ENCODE measurements around the gene SMG6. TPM values are rescaled to one million over a fixed set of nuclear protein-coding genes. Genes with fewer than 3 reads are reported as not detected.

SMG6 gene
- total and polyA plus RNA-seq, 2 of the 4 experiments (the other 2 are of a cell fraction), result 16.3 to 30.3 TPM

DNA sequence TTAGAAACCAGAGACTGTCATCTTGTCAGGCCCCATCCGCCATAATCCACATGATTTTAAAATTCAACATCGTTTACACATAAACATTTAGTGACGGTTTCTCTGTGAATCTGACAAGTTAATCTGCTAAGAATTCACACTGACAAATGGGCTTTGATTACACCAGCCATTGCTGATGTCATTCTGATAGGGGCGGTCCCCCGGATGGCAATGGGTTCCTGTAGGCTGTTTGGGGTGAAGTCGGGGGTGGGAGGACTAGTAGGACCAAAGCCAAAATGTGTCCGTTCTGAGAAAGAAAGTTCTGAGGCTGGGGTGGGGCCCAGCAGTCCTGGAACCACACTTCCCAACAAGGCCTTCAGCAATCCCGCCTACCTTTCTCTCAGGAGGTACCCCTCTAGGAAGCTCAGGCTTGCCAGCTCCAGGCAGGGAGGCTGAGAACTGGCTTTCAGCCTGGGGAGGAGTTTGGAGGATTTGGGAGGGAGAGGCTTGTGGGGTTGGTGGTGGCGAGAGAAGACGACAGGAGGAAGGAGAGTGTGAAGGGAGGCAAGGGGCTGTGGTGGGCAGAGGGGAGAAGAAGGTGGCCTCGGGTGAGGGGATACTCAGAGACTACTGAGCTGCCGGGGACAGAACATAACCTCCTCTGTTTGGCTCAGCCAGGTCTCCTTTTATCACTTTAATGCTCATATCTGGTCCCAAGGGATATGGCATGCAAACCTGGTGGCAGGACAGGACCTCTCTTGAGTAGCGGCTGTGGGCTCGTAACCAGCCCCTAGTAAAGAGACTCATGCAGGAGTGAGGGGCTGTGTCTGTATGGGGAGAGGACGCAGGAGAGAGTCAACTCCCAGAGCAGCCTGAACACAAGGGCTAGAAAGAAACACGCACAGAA is 240.1 kb downstream of the SMG6 start:
- no peak overlapping the region for H2AK9ac ChIP-seq (replicated peaks; ENCODE audit: low read depth, low read length, poor library complexity)
- TF ChIP-seq, protein P1, sequence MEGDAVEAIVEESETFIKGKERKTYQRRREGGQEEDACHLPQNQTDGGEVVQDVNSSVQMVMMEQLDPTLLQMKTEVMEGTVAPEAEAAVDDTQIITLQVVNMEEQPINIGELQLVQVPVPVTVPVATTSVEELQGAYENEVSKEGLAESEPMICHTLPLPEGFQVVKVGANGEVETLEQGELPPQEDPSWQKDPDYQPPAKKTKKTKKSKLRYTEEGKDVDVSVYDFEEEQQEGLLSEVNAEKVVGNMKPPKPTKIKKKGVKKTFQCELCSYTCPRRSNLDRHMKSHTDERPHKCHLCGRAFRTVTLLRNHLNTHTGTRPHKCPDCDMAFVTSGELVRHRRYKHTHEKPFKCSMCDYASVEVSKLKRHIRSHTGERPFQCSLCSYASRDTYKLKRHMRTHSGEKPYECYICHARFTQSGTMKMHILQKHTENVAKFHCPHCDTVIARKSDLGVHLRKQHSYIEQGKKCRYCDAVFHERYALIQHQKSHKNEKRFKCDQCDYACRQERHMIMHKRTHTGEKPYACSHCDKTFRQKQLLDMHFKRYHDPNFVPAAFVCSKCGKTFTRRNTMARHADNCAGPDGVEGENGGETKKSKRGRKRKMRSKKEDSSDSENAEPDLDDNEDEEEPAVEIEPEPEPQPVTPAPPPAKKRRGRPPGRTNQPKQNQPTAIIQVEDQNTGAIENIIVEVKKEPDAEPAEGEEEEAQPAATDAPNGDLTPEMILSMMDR (conservative IDR thresholded peaks at IDR 0.05; ENCODE audit: low read depth, low read length), result no peak
- TF ChIP-seq, protein P2, sequence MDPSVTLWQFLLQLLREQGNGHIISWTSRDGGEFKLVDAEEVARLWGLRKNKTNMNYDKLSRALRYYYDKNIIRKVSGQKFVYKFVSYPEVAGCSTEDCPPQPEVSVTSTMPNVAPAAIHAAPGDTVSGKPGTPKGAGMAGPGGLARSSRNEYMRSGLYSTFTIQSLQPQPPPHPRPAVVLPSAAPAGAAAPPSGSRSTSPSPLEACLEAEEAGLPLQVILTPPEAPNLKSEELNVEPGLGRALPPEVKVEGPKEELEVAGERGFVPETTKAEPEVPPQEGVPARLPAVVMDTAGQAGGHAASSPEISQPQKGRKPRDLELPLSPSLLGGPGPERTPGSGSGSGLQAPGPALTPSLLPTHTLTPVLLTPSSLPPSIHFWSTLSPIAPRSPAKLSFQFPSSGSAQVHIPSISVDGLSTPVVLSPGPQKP (IDR thresholded peaks at IDR 0.05; ENCODE audit: borderline replicate concordance, low read depth, low read length), result no peak
- TF ChIP-seq POLR2A (IDR thresholded peaks at IDR 0.05; ENCODE audit: low read depth, low read length) (peak; percentile 57; the same call in 1 of the 2 replicates), NFE2L2 (IDR thresholded peaks at IDR 0.05; ENCODE audit: low read depth, low read length) (no peak)
- peak overlapping the region; percentile 90 for H3K4ac ChIP-seq (ENCODE audit: low read depth, low read length)
- POLR2A ChIA-PET (ENCODE audit: unreplicated experiment), result interaction anchor here (0.9 kb wide), 1 partner anchor 28 kb away, joined by 5 read pairs; no protein-coding TSS in a partner anchor
- peaks cover 29 to 88% of the 10 kb centered on the region in 2 experiments for H3K79me1 ChIP-seq (ENCODE audit: low read depth in 1 of 2, low read length in 2 of 2)
- 0 out of 3 replicates have a peak overlapping the region, but pooled peaks have one; percentile 72 for H2BK15ac ChIP-seq (ENCODE audit: low read depth, low read length)
- peak overlapping the region; percentile 88 for H4K5ac ChIP-seq (ENCODE audit: low read depth, low read length)
- H3K4me1 ChIP-seq (ENCODE audit: control insufficient read depth, insufficient read depth, low read length), result peaks cover 76% of the 10 kb centered on the region
- dilution Hi-C loops (cut with HindIII; ENCODE audit: low sequenced_read_pairs, unreplicated experiment) (no loop called here), in situ Hi-C loops (cut with MboI; ENCODE audit: low sequenced_read_pairs) (loop anchor here (10.0 kb wide), 1 partner anchor 111 kb away; no protein-coding TSS in a partner anchor), intact Hi-C loops (cut with micrococcal nuclease) (no loop called here)
- peaks cover 56% of the 10 kb centered on the region for H3K36me3 ChIP-seq (ENCODE audit: control insufficient read depth, insufficient read depth, low read length)
- peak overlapping the region; percentile 60 to 84; a peak in 3 of 4 replicates for H4K8ac ChIP-seq (ENCODE audit: low read depth in 2 of 2, low read length in 2 of 2)
- CTCF ChIA-PET, result interaction anchor here (0.7 kb wide), 1 partner anchor 181 kb away, joined by 3 read pairs; no protein-coding TSS in a partner anchor
- peaks cover 6% of the 10 kb centered on the region; the same call in 1 of the 2 replicates for H4K20me1 ChIP-seq (ENCODE audit: insufficient read depth, low read length)
- H2AFZ ChIP-seq (replicated peaks; ENCODE audit: low read length, poor library complexity), result no peak overlapping the region
- H3K14ac ChIP-seq (replicated peaks; ENCODE audit: low read depth, low read length), result peak overlapping the region; percentile 85
- peak overlapping the region; percentile 40; the same call in 1 of the 2 replicates for H3K56ac ChIP-seq (ENCODE audit: extremely low read depth, insufficient read depth, low read length)
- H3K4me3 ChIP-seq (ENCODE audit: insufficient read depth, low read depth, low read length), result no peak overlapping the region
- peak overlapping the region; percentile 95 for H2BK5ac ChIP-seq (ENCODE audit: low read depth, low read length, poor library complexity, severe bottlenecking)
- H2BK20ac ChIP-seq (ENCODE audit: low read depth, low read length), result no peak overlapping the region; the same call in 1 of the 2 replicates
- peak overlapping the region; percentile 95 for H2AK5ac ChIP-seq (ENCODE audit: low read depth, low read length)
- H2BK120ac ChIP-seq (ENCODE audit: low read depth, low read length), result peak overlapping the region; percentile 99
- peak overlapping the region; percentile 90 for H4K91ac ChIP-seq (ENCODE audit: insufficient read depth, low read depth, low read length)
- 86% methylated on average over 6 of the region's 16 CpGs; no CpG with 5 or more reads in 1 of the 2 experiments for WGBS, 2 experiments (ENCODE audit: extremely low coverage in 2 of 2, insufficient read length in 1 of 2)
- DNase-seq, result peak; percentile 72
- H3K27ac ChIP-seq (ENCODE audit: insufficient read depth, low read length), result peak overlapping the region; percentile 85
- H3K9me3 ChIP-seq (ENCODE audit: control insufficient read depth, insufficient read depth, low read length), result no peaks in the 10 kb centered on the region
- H3K23ac ChIP-seq (ENCODE audit: low read depth, low read length), result peak overlapping the region; percentile 73
- no TSS peak for BruUV-seq (replicated peaks)
- ATAC-seq (ENCODE audit: low read depth), result no peak
- H3K18ac ChIP-seq (ENCODE audit: low read depth, low read length), result peak overlapping the region; percentile 94
- H3K4me2 ChIP-seq (ENCODE audit: low read depth, low read length), result no peak overlapping the region
- H3K9ac ChIP-seq (ENCODE audit: low read depth, low read length), result peak overlapping the region; percentile 41; the same call in 1 of the 2 replicates
- H3K27me3 ChIP-seq (ENCODE audit: control insufficient read depth, insufficient read depth, low read length), result no peaks in the 10 kb centered on the region
- peaks cover 41% of the 10 kb centered on the region for H3K9me1 ChIP-seq (ENCODE audit: insufficient read depth, low read length)
